ENCODE results near the gene KCTD19.

KCTD19 gene

DNA sequence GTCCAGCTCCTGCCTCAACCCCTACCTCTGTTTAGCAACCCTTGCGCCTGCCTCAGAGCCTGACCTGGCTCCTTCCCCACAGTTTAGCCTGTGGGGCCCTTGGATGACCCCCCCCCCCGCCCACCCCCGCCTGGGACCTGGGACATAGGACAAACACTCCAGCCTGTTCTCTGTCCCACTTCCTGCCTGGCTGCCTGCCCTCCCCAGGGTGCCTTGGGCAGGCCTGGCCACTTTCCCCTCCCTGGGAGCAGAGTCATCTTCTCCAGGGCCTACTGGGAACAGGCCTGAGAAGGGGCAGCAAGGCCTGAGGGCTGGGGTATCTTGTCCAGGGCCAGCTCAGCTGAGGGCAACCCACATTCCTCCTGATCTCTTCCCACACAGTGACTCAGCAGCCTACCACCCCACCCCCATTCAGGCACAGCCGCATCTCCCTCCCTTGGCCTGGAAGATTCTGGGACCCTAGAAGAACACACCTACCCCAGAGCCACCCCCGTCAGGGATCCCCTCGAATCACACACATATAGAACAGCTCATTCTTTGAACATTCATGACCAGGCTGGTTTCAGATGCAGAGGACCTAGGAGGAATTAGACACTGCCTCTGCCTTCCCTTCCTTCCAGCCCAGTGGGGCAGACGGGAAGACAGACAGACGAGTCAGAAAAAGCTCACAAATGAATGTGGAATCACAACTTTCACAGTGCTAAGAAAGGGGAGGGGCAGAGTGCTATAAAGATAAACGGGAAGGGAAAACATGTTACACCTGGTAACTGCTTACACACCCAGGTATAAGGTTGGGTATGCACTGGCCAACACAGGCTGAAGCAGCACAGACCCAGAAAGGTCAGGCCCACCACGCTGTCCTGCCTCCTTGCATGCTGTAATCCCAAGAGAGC is 85.3 kb downstream of the KCTD19 start:
- no peak for DNase-seq

GRCh38 chr16:67240506-67240905 is 86.0 kb downstream of the KCTD19 start:
- no peak for DNase-seq
